HG02981 (cell line): Measurements from ENCODE around the gene TCF19.

Experiments
- ATAC-seq: cut with Tn5 transposase; IDR thresholded peaks from one replicate; pipeline ENCODE4 v1.9.1; 2021; ENCODE audit warnings: mild to moderate bottlenecking, moderate library complexity; ENCODE audit not compliant: unreplicated experiment

The TCF19 gene

GRCh38 chr6:31202259-31203166 lies 44.1 kb downstream of the TCF19 start:
- ATAC-seq: no peak

GRCh38 chr6:31203345-31203979 lies 45.1 kb downstream of the TCF19 start:
- ATAC-seq: peak; percentile 56

GRCh38 chr6:31204751-31205145 lies 46.4 kb downstream of the TCF19 start:
- no peak for ATAC-seq

GRCh38 chr6:31205638-31206037 lies 47.2 kb downstream of the TCF19 start:
- no peak for ATAC-seq

- ATAC-seq: no peak
Measured at GRCh38 chr6:31208506-31208905, 50.1 kb downstream of the TCF19 start.

- ATAC-seq: no peak
Measured at GRCh38 chr6:31209137-31209536, 50.7 kb downstream of the TCF19 start.

- no peak for ATAC-seq
Measured at GRCh38 chr6:31210123-31210522, 51.7 kb downstream of the TCF19 start.

- ATAC-seq: no peak
Measured at GRCh38 chr6:31210741-31211532, 52.5 kb downstream of the TCF19 start.
